HCT116 (cell line): Measurements from ENCODE around the gene GNAS. TPM values are rescaled to one million over a fixed set of nuclear protein-coding genes. Genes with fewer than 3 reads are reported as not detected.
A peak's percentile ranks its signal among the peaks of the same experiment; 100 is the strongest.

ENCODE experiments used
- ATAC-seq: fragments of 200-7000 bp; cut with Tn5 transposase; 2 replicates; pipeline ENCODE4 v1.9.1; 2020; ENCODE audit warnings: mild to moderate bottlenecking, moderate library complexity
- BruUV-seq: library from RNA; stranded (reverse); fragments of 400-500 nt; replicated peaks from 2 replicates; lab custom pipeline; 2021; lab: Mats Ljungman, UMichigan
- CTCF ChIA-PET: fragments of 300-600 bp; sonication (Branson Sonifier 250); formaldehyde crosslinking; loops from one replicate; lab custom pipeline; 2021; ENCODE audit warnings: antibody characterized with exemption; lab: Charles Lee
- POLR2A ChIA-PET: fragments of 300-600, 350-600 bp; sonication (Branson Sonifier 250); formaldehyde crosslinking; loops from one replicate; lab custom pipeline; 2021; ENCODE audit warnings: antibody characterized with exemption; lab: Charles Lee
- RAD21 ChIA-PET, 2 experiments: fragments of 300-600 bp; sonication (Branson Sonifier 250); formaldehyde crosslinking; loops; one replicate each; lab custom pipeline; 2023; ENCODE audit warnings: low total read pairs in 2 of 2; ENCODE audit not compliant: uncharacterized antibody in 2 of 2, unreplicated experiment in 2 of 2, low non-redundant PET in 1 of 2; lab: Charles Lee
- DNase-seq: peaks from one replicate; pipeline ENCODE4 v3.0.0-alpha.2; 2010; ENCODE audit warnings: low read depth, low spot score
- H2AFZ ChIP-seq: fragments of 200-600 bp; shearing (Covaris generic), sonication (generic); 2 replicates; pipeline ENCODE4 v1.6.1; 2017; ENCODE audit warnings: low read depth, mixed run types, mixed read lengths, antibody characterized with exemption, low read length; ENCODE audit not compliant: poor library complexity, severe bottlenecking
- H3K27ac ChIP-seq: 2 replicates; pipeline ENCODE4 v1.5.1; 2012; ENCODE audit warnings: low read depth, low read length
- H3K27me3 ChIP-seq: fragments of 200-600 bp; sonication (generic); 2 replicates; pipeline ENCODE4 v1.6.1; 2016; ENCODE audit warnings: mixed run types, low read length, mixed read lengths; ENCODE audit not compliant: insufficient read depth
- H3K36me3 ChIP-seq, 2 experiments: fragments of 200-500 bp in 1 of 2; fragments of 200-600 bp in 1 of 2; sonication (Bioruptor generic) in 1 of 2; sonication (generic) in 1 of 2; 2 replicates each; pipeline versions ENCODE4 v1.5.1 to v1.6.1; 2014 to 2016; ENCODE audit warnings: low read length in 2 of 2, inconsistent platforms in 1 of 2, mixed read lengths in 1 of 2, mixed run types in 1 of 2; ENCODE audit not compliant: insufficient read depth in 2 of 2, control insufficient read depth in 1 of 2
- H3K4me1 ChIP-seq, 2 experiments: fragments of 200-600 bp in 1 of 2; sonication (generic) in 1 of 2; 2 replicates each; pipeline versions ENCODE4 v1.5.1 to v1.6.1; 2012 to 2017; ENCODE audit warnings: low read length in 2 of 2, inconsistent platforms in 1 of 2, mild to moderate bottlenecking in 1 of 2, mixed read lengths in 1 of 2, mixed run types in 1 of 2, moderate library complexity in 1 of 2; ENCODE audit not compliant: insufficient read depth in 2 of 2, control insufficient read depth in 1 of 2
- H3K4me2 ChIP-seq: fragments of 200-600 bp; sonication (generic); 2 replicates; pipeline ENCODE4 v1.6.1; 2017; ENCODE audit warnings: mixed run types, low read length, mixed read lengths
- H3K4me3 ChIP-seq, 2 experiments: fragments of 200-600 bp in 1 of 2; sonication (generic) in 1 of 2; replicated peaks in 1 of 2; 2 replicates each; pipeline ENCODE4 v1.5.1; 2011 to 2016; ENCODE audit warnings: low read length in 2 of 2, control low read depth in 1 of 2, low read depth in 1 of 2, mild to moderate bottlenecking in 1 of 2, mixed read lengths in 1 of 2, mixed run types in 1 of 2
- H3K79me2 ChIP-seq: fragments of 200-600 bp; sonication (generic); 2 replicates; pipeline ENCODE4 v1.6.1; 2017; ENCODE audit warnings: mild to moderate bottlenecking, mixed run types, low read length, moderate library complexity, mixed read lengths; ENCODE audit not compliant: insufficient read depth
- H3K9ac ChIP-seq: fragments of 200-600 bp; sonication (generic); 2 replicates; pipeline ENCODE4 v1.6.1; 2016; ENCODE audit warnings: low read length, mixed read lengths
- H3K9me2 ChIP-seq: fragments of 200-600 bp; sonication (generic), shearing (Covaris generic); 2 replicates; pipeline ENCODE4 v1.6.1; 2017; ENCODE audit warnings: mixed run types, mild to moderate bottlenecking, moderate library complexity; ENCODE audit not compliant: insufficient read depth
- H3K9me3 ChIP-seq, 2 experiments: fragments of 200-500 bp in 1 of 2; fragments of 200-600 bp in 1 of 2; sonication (Bioruptor generic) in 1 of 2; sonication (generic) in 1 of 2; 2 replicates each; pipeline ENCODE4 v1.6.1; 2014 to 2017; ENCODE audit warnings: low read length in 2 of 2, mixed read lengths in 2 of 2, inconsistent platforms in 1 of 2, low read depth in 1 of 2, mild to moderate bottlenecking in 1 of 2, mixed run types in 1 of 2, moderate library complexity in 1 of 2; ENCODE audit not compliant: control insufficient read depth in 1 of 2, insufficient read depth in 1 of 2
- H4K20me1 ChIP-seq: fragments of 200-600 bp; sonication (generic), shearing (Covaris generic); 2 replicates; pipeline ENCODE4 v1.6.1; 2017; ENCODE audit warnings: mixed run types, mild to moderate bottlenecking, moderate library complexity; ENCODE audit not compliant: insufficient read depth
- CBX3 ChIP-seq: IDR thresholded peaks from 2 replicates; pipeline ENCODE4 v1.6.1; 2012; ENCODE audit warnings: low read depth
- JUND ChIP-seq: IDR thresholded peaks from 2 replicates; pipeline ENCODE4 v1.6.1; 2012
- POLR2A ChIP-seq: IDR thresholded peaks from 2 replicates; pipeline ENCODE4 v1.7.0; 2011; ENCODE audit warnings: borderline replicate concordance; ENCODE audit not compliant: insufficient read depth, insufficient read length; ENCODE audit errors: extremely low read depth
- RAD21 ChIP-seq: IDR thresholded peaks from 2 replicates; pipeline ENCODE4 v1.6.1; 2012; ENCODE audit warnings: low read depth, mild to moderate bottlenecking
- YY1 ChIP-seq: IDR thresholded peaks from 2 replicates; pipeline ENCODE4 v1.6.1; 2011; ENCODE audit warnings: low read length, low read depth, moderate library complexity, mild to moderate bottlenecking; ENCODE audit not compliant: insufficient replicate concordance; ENCODE audit errors: extremely low read depth
- ZNF274 ChIP-seq: fragments of 200-500 bp; sonication (Bioruptor generic); IDR thresholded peaks from 2 replicates; pipeline ENCODE4 v1.6.1; 2014; ENCODE audit warnings: mild to moderate bottlenecking, low read depth, low read length, inconsistent platforms
- intact Hi-C: fragments of 100-400 bp; cut with micrococcal nuclease; formaldehyde crosslinking; loops from 2 replicates; pipeline ENCODE4 v1.10.0; 2022
- total RNA-seq: library from RNA; stranded (reverse); gene quantifications from one replicate; pipeline ENCODE4 v1.2.1, GENCODE V29; 2021; ENCODE audit not compliant: unreplicated experiment
- TF ChIP-seq, protein P1 (sequence below): IDR thresholded peaks from 2 replicates; pipeline ENCODE4 v1.6.1; 2011; ENCODE audit warnings: mild to moderate bottlenecking, low read length, moderate library complexity; ENCODE audit not compliant: insufficient replicate concordance; ENCODE audit errors: extremely low read depth

GNAS gene
- total RNA-seq, 1 experiment from 2014 or later: 699 TPM

DNA sequence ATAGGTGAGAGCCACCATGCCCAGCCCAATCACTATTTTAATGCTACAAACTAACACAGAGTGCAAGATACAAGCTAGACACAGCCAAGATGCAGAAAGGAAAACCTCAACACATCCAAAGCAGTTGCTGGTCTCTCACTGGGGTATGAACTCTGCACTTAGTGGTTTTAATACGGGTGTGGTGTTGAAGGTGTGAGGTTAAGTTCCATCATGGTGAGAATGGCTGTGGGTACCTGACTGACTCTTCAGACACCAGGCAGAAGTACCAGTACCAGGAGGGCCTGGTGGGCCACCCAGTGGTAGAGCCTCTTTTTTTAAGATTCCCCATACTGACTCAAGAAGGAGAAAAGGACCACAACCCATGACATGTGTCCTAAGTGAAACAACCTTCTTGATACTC lies 14.8 kb upstream of the GNAS start:
- Histone ChIP-seq H3K9ac (no peak overlapping the region), H3K36me3 (no peaks in the 10 kb centered on the region), H4K20me1 (no peaks in the 10 kb centered on the region), H3K9me3 (no peaks in the 10 kb centered on the region), H3K4me2 (no peak overlapping the region), H3K79me2 (no peaks in the 10 kb centered on the region), H3K27ac (no peak overlapping the region), H3K4me1 (no peaks in the 10 kb centered on the region), H2AFZ (no peak overlapping the region)
- POLR2A ChIA-PET: no interaction called here
- CTCF ChIA-PET: interaction anchor here (4.4 kb wide), 1 partner anchor 356 kb away, joined by 33 read pairs; no protein-coding TSS in a partner anchor
- ATAC-seq (no peak), DNase-seq (no peak)
- no TSS peak for BruUV-seq
- intact Hi-C loops: loop anchor here (10.0 kb wide), 1 partner anchor 603 kb away; no protein-coding TSS in a partner anchor
- no peak for TF ChIP-seq POLR2A
- TF ChIP-seq JUND: no peak
- TF ChIP-seq, all 23 proteins: peak for 0
- H3K4me3 ChIP-seq: no peak overlapping the region
- H3K27me3 ChIP-seq: peaks cover 29% of the 10 kb centered on the region; the same call in 1 of the 2 replicates
- no peaks in the 10 kb centered on the region for H3K9me2 ChIP-seq
- RAD21 ChIA-PET: interaction anchor here (0.6 to 2.2 kb wide), 2 partner anchors 92 to 356 kb away, joined by 3 to 11 read pairs; no protein-coding TSS in a partner anchor

DNA sequence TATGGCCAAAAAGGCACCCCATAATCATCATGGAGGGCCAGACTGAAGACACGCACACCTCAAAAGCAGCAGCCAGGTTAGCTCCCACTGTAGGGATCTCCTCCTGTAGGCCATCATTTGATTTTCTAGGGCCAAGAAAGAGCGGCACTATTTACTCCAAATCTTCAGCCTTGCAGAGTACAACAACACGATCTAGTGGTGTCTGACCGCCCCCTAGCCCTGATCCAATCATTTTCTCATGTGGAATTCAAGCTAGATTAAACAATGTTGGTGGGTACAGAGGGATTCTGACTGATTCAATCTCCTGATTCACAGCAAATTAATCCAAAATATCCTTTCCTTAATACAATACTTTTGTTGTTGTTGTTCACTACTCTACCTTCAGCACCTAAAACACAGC lies 14.3 kb upstream of the GNAS start:
- no peak for TF ChIP-seq ZNF274
- TF ChIP-seq CBX3: no peak
- TF ChIP-seq RAD21: peak; percentile 24; the same call in 1 of the 2 replicates
- TF ChIP-seq YY1: no peak
- TF ChIP-seq, protein P1, sequence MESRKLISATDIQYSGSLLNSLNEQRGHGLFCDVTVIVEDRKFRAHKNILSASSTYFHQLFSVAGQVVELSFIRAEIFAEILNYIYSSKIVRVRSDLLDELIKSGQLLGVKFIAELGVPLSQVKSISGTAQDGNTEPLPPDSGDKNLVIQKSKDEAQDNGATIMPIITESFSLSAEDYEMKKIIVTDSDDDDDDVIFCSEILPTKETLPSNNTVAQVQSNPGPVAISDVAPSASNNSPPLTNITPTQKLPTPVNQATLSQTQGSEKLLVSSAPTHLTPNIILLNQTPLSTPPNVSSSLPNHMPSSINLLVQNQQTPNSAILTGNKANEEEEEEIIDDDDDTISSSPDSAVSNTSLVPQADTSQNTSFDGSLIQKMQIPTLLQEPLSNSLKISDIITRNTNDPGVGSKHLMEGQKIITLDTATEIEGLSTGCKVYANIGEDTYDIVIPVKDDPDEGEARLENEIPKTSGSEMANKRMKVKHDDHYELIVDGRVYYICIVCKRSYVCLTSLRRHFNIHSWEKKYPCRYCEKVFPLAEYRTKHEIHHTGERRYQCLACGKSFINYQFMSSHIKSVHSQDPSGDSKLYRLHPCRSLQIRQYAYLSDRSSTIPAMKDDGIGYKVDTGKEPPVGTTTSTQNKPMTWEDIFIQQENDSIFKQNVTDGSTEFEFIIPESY: no peak
- no peak for DNase-seq
- intact Hi-C loops: loop anchor here (10.0 kb wide), 1 partner anchor 603 kb away; no protein-coding TSS in a partner anchor
- no peak overlapping the region for H3K4me3 ChIP-seq
- ATAC-seq: no peak
- no peaks in the 10 kb centered on the region for H3K9me2 ChIP-seq
- no peaks in the 10 kb centered on the region for H4K20me1 ChIP-seq
- ChIA-PET RAD21 (interaction anchor here (0.6 to 2.2 kb wide), 2 partner anchors 93 to 357 kb away, joined by 3 to 11 read pairs; no protein-coding TSS in a partner anchor), POLR2A (no interaction called here), CTCF (interaction anchor here (4.4 kb wide), 1 partner anchor 357 kb away, joined by 33 read pairs; no protein-coding TSS in a partner anchor)
- no peak overlapping the region for H3K27ac ChIP-seq
- no peak overlapping the region for H2AFZ ChIP-seq
- no peaks in the 10 kb centered on the region for H3K9me3 ChIP-seq
- no peak overlapping the region for H3K9ac ChIP-seq
- H3K27me3 ChIP-seq: peaks cover 25% of the 10 kb centered on the region; the same call in 1 of the 2 replicates
- H3K4me2 ChIP-seq: no peak overlapping the region
- H3K4me1 ChIP-seq: no peaks in the 10 kb centered on the region
- no peaks in the 10 kb centered on the region for H3K36me3 ChIP-seq
- BruUV-seq: no TSS peak
- no peaks in the 10 kb centered on the region for H3K79me2 ChIP-seq
